HCT116 (cell line): ENCODE results near the gene MSANTD3.

Experiments used
- CTCF ChIP-seq, 3 experiments: fragments of 200-600 bp in 1 of 3; sonication (generic) in 1 of 3; IDR thresholded peaks in 2 of 3; conservative IDR thresholded peaks in 1 of 3; 2 replicates each; pipeline ENCODE4 v1.5.1; 2012 to 2017; ENCODE audit warnings: low read depth in 2 of 3, low read length in 2 of 3, antibody characterized with exemption in 1 of 3, borderline replicate concordance in 1 of 3, control low read depth in 1 of 3, mild to moderate bottlenecking in 1 of 3, mixed read lengths in 1 of 3, mixed run types in 1 of 3, moderate library complexity in 1 of 3; ENCODE audit not compliant: insufficient read depth in 1 of 3
- EZH2 ChIP-seq: fragments of 200-600 bp; sonication (generic); IDR thresholded peaks from 2 replicates; pipeline ENCODE4 v1.6.1; 2017; ENCODE audit warnings: antibody characterized with exemption, mixed run types
- EZH2phosphoT487 ChIP-seq: fragments of 200-600 bp; IDR thresholded peaks from 2 replicates; pipeline ENCODE4 v1.6.1; 2018; ENCODE audit warnings: antibody characterized with exemption, borderline replicate concordance
- RAD21 ChIP-seq: IDR thresholded peaks from 2 replicates; pipeline ENCODE4 v1.6.1; 2012; ENCODE audit warnings: low read depth, mild to moderate bottlenecking
- REST ChIP-seq: IDR thresholded peaks from 2 replicates; pipeline ENCODE4 v1.6.1; 2012; ENCODE audit warnings: low read depth

GRCh38 chr9:100498592-100498991, 71.6 kb downstream of the MSANTD3 start:
- TF ChIP-seq CTCF (IDR thresholded peaks at IDR 0.05 in 2 of 3, conservative IDR thresholded peaks at IDR 0.05 in 1 of 3; ENCODE audit: borderline replicate concordance in 1 of 3, insufficient read depth in 1 of 3, low read depth in 2 of 3, low read length in 2 of 3) (no peak), EZH2 (no peak), RAD21 (no peak), EZH2phosphoT487 (no peak), REST (no peak)
